Skeletal muscle tissue (tissue), 4 donors: ENCODE data around the gene SAPCD2. TPM values are rescaled to one million over a fixed set of nuclear protein-coding genes. Genes with fewer than 3 reads are reported as not detected.

Source experiments
- H3K27ac ChIP-seq: one replicate; pipeline ENCODE4 v1.7.0; 2013; ENCODE audit warnings: mild to moderate bottlenecking, low read depth, low read length, inconsistent platforms
- H3K27me3 ChIP-seq, 3 donors: one replicate each; pipeline ENCODE4 v1.7.0; 2013; ENCODE audit warnings: low read length in 3 of 3; ENCODE audit not compliant: control insufficient read depth in 3 of 3, insufficient read depth in 3 of 3
- H3K36me3 ChIP-seq, 3 donors: one replicate each; pipeline ENCODE4 v1.7.0; 2013; ENCODE audit warnings: low read length in 3 of 3; ENCODE audit not compliant: control insufficient read depth in 3 of 3, insufficient read depth in 3 of 3
- H3K4me1 ChIP-seq, 3 donors: one replicate each; pipeline ENCODE4 v1.7.0; 2013; ENCODE audit warnings: low read length in 3 of 3, mild to moderate bottlenecking in 3 of 3; ENCODE audit not compliant: control insufficient read depth in 3 of 3, insufficient read depth in 3 of 3
- H3K4me3 ChIP-seq, 3 donors: one replicate each; pipeline ENCODE4 v1.7.0; 2013; ENCODE audit warnings: low read length in 3 of 3
- H3K9ac ChIP-seq, 3 donors: one replicate each; pipeline ENCODE4 v1.7.0; 2013; ENCODE audit warnings: low read length in 3 of 3, mild to moderate bottlenecking in 3 of 3, moderate library complexity in 2 of 3, low read depth in 1 of 3
- H3K9me3 ChIP-seq, 3 donors: one replicate each; pipeline ENCODE4 v1.7.0; 2013; ENCODE audit warnings: low read length in 3 of 3; ENCODE audit not compliant: control insufficient read depth in 3 of 3
- total RNA-seq: library from RNA; depleted of rRNA; stranded (reverse); fragments of >200 nt; gene quantifications from one replicate; pipeline ENCODE4 v1.2.3, GENCODE V29; 2014
- donor health status: Osteomylitis.

Gene SAPCD2
- total RNA-seq, 1 donor from 2014 or later = 1.0 TPM

DNA sequence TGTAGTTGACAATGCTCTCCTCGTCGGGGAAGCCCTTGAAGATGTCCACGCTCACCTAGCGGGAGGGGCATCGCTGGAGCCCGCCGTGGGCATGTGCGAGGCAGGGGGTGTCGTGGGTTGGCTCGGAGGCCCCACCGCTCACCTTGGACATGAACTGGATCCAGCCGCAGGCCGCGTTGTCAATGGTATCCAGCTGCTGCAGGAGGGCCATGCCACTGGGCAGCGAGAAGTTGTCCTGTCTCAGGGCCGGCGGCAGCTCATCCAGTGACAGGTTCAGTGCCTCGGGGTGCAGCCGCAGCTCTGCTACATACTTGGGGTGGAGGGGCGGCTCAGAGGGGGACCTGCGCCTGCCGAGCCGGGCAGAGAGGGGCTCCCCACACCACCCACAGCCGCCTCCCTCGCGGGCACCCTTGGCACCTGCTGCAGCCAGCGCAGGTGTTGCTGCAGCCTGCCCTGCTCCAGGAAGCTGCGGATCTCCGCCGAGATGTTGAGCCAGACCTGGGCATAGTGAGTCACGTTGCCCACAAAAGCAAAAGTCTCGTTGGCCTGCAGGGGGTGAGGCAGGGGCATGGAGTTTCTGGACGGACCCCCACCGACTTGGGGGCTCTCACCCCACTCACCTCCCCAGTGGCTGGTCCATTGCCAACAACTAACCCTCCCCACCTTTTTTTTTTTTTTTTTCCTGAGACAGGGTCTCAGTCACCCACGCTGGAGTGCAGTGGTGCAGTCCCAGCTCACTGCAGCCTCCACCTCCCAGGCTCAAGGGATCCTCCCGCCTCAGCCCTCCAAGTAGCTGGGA lies 51.4 kb downstream of the SAPCD2 start:
- H3K9ac ChIP-seq = no peak overlapping the region
- H3K4me1 ChIP-seq = no peaks in the 10 kb centered on the region
- no peak overlapping the region for H3K4me3 ChIP-seq
- H3K36me3 ChIP-seq = peaks cover 19 to 25% (median 19%) of the 10 kb centered on the region in 3 donors
- no peak overlapping the region for H3K27ac ChIP-seq
- H3K9me3 ChIP-seq = no peaks in the 10 kb centered on the region
- no peaks in the 10 kb centered on the region for H3K27me3 ChIP-seq

DNA sequence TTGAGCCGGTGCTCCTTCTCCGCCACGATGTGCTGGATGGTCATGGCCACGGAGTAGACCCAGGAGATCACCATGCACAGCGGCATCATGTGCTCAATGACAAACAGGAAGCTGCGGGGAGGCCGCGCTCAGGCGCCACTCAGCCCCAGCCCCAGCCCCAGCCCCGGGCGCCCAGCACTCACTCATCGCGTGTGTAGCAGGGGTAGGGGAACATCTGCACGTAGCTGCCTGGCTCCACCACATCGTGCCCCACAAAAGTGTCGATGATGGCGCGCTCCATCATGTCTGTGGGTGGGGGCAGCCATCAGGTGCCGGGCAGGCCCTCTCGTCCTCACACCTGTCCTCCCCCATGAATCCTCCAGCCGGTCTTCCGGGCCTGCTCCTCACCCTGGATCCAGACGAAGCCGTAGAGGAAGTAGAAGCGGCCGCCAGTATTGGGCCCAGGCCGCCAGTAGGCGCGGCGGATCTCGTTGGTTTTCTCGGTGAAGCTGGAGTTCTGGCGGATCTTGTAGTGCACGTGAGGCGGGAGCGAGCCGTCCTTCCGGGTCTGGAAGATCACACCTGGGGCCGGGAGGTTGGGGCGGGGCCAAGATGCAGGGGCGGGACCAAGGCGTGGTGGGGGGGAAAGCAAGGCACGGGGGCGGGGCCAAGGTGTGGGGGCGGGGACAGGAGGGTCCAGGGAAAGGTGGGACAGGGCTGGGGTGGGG lies 52.4 kb downstream of the SAPCD2 start:
- H3K9me3 ChIP-seq = no peaks in the 10 kb centered on the region
- H3K9ac ChIP-seq = no peak overlapping the region
- no peaks in the 10 kb centered on the region for H3K4me1 ChIP-seq
- no peaks in the 10 kb centered on the region for H3K27me3 ChIP-seq
- peaks cover 19 to 27% (median 20%) of the 10 kb centered on the region in 3 donors for H3K36me3 ChIP-seq
- H3K4me3 ChIP-seq = no peak overlapping the region
- no peak overlapping the region for H3K27ac ChIP-seq

DNA sequence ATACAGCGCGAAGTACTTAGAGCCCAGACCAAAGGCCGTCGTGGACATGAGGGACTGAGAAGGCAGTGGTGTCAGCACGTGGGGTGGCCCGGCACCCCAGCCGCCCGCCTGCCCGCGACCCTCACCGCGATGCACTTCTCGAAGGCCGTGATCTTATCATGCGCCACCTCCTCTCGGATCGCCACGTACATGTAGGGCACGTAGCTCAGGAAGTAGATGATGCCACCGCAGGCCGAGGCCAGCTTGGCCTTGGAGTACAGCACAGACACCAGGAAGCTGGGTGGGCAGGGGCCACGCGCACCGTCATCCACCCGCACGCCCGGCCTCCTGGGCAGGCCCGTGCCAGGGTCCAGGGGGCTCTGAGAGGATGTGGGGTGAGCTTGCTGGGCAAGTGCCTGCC lies 53.3 kb downstream of the SAPCD2 start:
- no peak overlapping the region for H3K4me3 ChIP-seq
- no peaks in the 10 kb centered on the region for H3K4me1 ChIP-seq
- no peak overlapping the region for H3K9ac ChIP-seq
- H3K36me3 ChIP-seq = peaks cover 21 to 31% (median 25%) of the 10 kb centered on the region in 3 donors
- H3K27me3 ChIP-seq = no peaks in the 10 kb centered on the region
- H3K9me3 ChIP-seq = no peaks in the 10 kb centered on the region
- H3K27ac ChIP-seq = no peak overlapping the region

DNA sequence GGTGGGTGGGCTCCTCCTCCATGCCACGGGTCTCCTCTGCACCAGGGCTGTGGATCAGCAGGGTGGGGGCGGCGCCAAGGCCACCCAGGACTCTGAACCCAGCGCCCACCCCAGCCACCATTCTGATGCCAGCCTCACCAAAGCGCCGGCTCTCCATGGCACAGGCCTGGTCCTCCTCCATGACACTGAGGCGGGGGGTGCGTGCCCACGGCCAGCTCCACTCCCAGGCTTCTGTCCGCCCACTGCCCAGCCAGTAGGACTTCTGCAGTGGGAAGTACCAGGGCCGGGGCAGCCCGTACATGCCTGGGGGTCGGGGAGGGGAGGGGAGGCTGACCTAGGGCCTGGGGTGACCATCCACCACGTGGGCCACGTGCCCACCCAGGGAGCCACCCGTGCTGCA lies 53.9 kb downstream of the SAPCD2 start:
- Histone ChIP-seq H3K4me3 (no peak overlapping the region), H3K9me3 (no peaks in the 10 kb centered on the region), H3K27me3 (no peaks in the 10 kb centered on the region), H3K9ac (no peak overlapping the region), H3K27ac (no peak overlapping the region), H3K4me1 (no peaks in the 10 kb centered on the region), H3K36me3 (peaks cover 24 to 33% (median 27%) of the 10 kb centered on the region in 3 donors)

DNA sequence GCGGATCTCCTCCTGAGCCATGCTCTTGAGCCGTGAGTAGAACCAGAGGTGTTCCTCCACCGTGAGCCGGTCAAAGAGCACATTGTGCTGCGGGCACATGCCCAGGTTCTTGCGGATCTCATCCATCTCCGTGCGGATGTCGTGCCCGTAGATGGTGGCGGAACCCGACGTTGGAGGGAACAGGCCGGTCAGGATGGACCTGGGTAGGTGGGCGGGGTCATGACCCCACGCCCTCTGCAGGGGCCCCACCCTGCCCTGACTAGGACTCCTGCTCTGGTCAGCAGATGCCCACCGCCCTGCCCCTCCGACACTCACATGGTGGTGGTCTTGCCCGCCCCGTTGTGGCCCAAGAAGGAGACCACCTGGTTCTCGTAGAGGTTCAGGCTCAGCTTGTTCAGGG lies 54.4 kb downstream of the SAPCD2 start:
- Histone ChIP-seq H3K9me3 (no peaks in the 10 kb centered on the region), H3K27me3 (no peaks in the 10 kb centered on the region), H3K4me1 (no peaks in the 10 kb centered on the region), H3K4me3 (no peak overlapping the region), H3K9ac (no peak overlapping the region), H3K27ac (no peak overlapping the region), H3K36me3 (peaks cover 22 to 35% (median 30%) of the 10 kb centered on the region in 3 donors)

DNA sequence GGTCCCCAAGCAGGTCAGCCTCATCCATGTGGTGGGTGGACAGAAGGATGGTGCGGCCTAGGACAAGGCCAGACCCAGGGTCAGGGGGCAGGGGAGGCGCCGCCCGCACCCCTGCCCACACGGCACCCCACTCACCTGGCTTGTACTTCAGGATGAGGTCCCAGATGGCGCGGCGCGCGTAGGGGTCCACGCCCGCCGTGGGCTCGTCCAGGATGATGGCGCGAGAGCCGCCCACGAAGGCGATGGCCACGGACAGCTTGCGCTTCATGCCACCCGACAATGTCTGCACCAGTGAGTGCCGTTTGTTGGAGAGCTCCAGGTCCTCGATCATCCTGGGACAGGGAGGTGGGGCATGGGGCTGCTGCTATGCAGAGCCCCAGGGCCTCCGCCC lies 54.8 kb downstream of the SAPCD2 start:
- Histone ChIP-seq H3K27ac (no peak overlapping the region), H3K4me3 (no peak overlapping the region), H3K9me3 (no peaks in the 10 kb centered on the region), H3K27me3 (no peaks in the 10 kb centered on the region), H3K9ac (no peak overlapping the region), H3K36me3 (peaks cover 21 to 35% (median 30%) of the 10 kb centered on the region in 3 donors), H3K4me1 (no peaks in the 10 kb centered on the region)

DNA sequence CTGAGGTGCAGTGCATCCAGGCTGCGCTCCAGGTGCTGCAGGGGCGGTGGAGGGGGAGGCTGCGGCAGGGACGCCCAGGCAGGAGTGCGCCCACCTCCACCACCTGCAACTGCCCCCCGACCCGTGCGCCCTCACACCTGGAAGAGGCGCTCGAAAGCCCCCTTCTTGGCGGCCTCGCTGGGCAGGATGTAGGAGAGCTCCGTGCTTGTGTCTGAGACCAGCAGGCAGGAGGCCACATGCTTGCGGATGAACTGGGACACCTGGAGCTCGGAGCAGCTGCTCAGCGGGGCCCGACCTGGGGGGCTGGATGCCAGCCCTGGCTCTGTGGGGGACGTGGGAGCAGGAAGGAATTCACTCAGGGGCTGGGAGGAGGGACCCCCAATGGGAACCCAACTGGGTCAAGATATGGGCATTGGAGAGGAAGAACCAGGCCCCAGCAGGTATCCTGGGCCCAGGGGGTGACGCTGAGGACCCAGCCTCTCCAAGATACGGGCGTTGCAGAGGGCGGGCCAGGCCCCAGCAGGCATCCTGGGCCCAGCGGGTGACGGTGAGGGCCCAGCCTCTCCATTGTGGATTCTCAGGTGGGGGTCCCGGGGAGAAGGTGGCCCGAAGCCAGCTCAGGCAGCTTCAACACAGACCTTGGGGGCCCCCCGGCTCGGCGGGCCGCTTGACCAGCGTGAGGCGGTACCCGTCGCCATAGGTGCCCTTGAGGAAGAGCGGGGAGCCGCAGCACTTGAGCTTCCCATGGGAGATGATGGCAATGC lies 55.4 kb downstream of the SAPCD2 start:
- Histone ChIP-seq H3K9me3 (no peaks in the 10 kb centered on the region), H3K36me3 (peaks cover 21 to 35% (median 30%) of the 10 kb centered on the region in 3 donors)

DNA sequence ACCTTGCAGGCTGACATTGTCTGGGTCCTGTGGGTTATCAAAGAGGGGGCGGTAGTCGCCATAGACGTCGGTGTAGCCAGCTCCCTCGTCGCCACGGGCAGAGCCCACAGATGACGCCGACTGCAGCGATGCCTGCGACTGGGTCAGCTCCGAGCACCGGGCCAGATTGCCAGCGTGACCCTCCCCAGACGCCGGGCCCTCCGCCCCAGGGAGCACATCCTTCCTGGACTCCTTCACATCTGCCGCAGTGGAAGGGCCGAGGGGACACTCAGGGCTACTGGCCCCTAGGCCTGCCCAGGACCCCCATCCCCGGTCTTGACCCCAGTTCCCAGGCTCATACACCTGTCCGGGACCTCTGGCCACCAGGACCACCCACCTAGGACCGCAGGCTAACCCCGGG lies 56.2 kb downstream of the SAPCD2 start:
- no peaks in the 10 kb centered on the region for H3K27me3 ChIP-seq
- H3K9me3 ChIP-seq = no peaks in the 10 kb centered on the region
- H3K4me3 ChIP-seq = no peak overlapping the region
- H3K27ac ChIP-seq = no peak overlapping the region
- H3K9ac ChIP-seq = no peak overlapping the region
- H3K4me1 ChIP-seq = no peaks in the 10 kb centered on the region
- peaks cover 25 to 41% (median 36%) of the 10 kb centered on the region in 3 donors for H3K36me3 ChIP-seq

More for the DNA sequence above, 55.4 kb downstream of the SAPCD2 start:
- H3K4me1 ChIP-seq = no peaks in the 10 kb centered on the region
- H3K27me3 ChIP-seq = no peaks in the 10 kb centered on the region
- no peak overlapping the region for H3K27ac ChIP-seq
- H3K4me3 ChIP-seq = no peak overlapping the region
- H3K9ac ChIP-seq = no peak overlapping the region

DNA sequence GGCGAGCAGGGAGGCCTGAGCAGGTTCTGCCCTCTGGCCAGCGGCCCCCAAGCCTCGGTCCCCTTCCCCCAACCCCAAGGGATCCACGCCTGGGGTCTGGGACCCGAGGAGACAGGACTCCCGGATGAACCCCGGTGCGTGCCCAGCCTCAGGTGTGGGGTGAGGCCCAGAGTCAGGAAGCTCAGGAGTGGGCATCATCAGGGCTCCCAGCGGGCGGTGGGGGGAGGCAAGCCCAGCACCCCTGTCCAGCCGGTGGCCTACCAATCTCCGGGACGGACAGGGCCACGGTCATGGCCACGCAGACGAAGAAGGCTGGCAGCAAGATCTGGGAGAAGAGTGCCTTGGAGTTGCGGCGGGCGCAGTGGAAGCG lies 56.8 kb downstream of the SAPCD2 start:
- Histone ChIP-seq H3K4me3 (no peak overlapping the region), H3K4me1 (no peaks in the 10 kb centered on the region), H3K27ac (no peak overlapping the region), H3K9me3 (no peaks in the 10 kb centered on the region), H3K27me3 (no peaks in the 10 kb centered on the region), H3K36me3 (peaks cover 25 to 39% (median 36%) of the 10 kb centered on the region in 3 donors), H3K9ac (no peak overlapping the region)
